MM.1S (cell line): ENCODE measurements around the gene PPP2R3C.

Experiments used
- EZH2 ChIP-seq: fragments of 300-600 bp; sonication (generic); optimal IDR thresholded peaks from 2 replicates; pipeline ENCODE3; 2017; ENCODE audit warnings: low read depth, mild to moderate bottlenecking, antibody characterized with exemption, low read length, mixed read lengths
- EZH2phosphoT487 ChIP-seq: fragments of 300-600 bp; sonication (generic); IDR thresholded peaks from 2 replicates; pipeline ENCODE4 v1.6.1; 2018; ENCODE audit warnings: antibody characterized with exemption, low read length
- TF ChIP-seq, protein P1 (sequence below): fragments of 300-600 bp; sonication (generic); IDR thresholded peaks from 2 replicates; pipeline ENCODE4 v1.5.1; 2016; ENCODE audit warnings: antibody characterized with exemption, low read length, mixed read lengths

DNA sequence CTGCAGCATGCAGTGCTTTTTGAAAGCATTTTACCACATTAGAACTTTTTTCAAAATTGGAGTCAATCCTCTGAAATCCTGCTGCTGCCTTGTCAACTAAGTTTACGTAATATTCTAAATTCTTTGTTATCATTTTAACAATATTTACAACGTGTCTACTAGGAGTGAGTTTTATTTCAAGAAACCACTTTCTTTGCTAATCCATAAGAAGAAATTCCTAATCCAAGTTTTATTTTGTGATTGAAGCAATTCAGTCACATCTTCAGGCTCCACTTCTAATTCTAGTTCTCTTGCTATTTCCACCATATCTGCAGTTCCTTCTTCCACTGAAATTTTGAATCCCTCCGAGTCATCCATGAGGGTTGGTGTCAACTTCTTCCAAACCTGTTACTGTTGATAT lies 25.9 kb upstream of the PPP2R3C start:
- TF ChIP-seq, protein P1, sequence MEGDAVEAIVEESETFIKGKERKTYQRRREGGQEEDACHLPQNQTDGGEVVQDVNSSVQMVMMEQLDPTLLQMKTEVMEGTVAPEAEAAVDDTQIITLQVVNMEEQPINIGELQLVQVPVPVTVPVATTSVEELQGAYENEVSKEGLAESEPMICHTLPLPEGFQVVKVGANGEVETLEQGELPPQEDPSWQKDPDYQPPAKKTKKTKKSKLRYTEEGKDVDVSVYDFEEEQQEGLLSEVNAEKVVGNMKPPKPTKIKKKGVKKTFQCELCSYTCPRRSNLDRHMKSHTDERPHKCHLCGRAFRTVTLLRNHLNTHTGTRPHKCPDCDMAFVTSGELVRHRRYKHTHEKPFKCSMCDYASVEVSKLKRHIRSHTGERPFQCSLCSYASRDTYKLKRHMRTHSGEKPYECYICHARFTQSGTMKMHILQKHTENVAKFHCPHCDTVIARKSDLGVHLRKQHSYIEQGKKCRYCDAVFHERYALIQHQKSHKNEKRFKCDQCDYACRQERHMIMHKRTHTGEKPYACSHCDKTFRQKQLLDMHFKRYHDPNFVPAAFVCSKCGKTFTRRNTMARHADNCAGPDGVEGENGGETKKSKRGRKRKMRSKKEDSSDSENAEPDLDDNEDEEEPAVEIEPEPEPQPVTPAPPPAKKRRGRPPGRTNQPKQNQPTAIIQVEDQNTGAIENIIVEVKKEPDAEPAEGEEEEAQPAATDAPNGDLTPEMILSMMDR: no peak
- TF ChIP-seq EZH2 (no peak), EZH2phosphoT487 (no peak)
